HepG2 (cell line): ENCODE measurements around the gene ANKZF1. TPM values are rescaled to one million over a fixed set of nuclear protein-coding genes. Genes with fewer than 3 reads are reported as not detected.

Source experiments
- AHR ChIP-seq: IDR thresholded peaks from 2 replicates; pipeline ENCODE4 v1.6.1; 2018; ENCODE audit warnings: missing genetic modification reagents, missing compliant biosample characterization
- CAMTA2 ChIP-seq: sonication (generic); formaldehyde crosslinking; IDR thresholded peaks from 2 replicates; pipeline ENCODE4 v1.4.0; 2020; ENCODE audit warnings: mild to moderate bottlenecking, missing genetic modification reagents, borderline replicate concordance
- CHD2 ChIP-seq: IDR thresholded peaks from 2 replicates; pipeline ENCODE4 v1.6.1; 2011; ENCODE audit warnings: low read depth, low read length, improper control_type of control experiment
- FOXC1 ChIP-seq: sonication (generic); formaldehyde crosslinking; IDR thresholded peaks from 2 replicates; pipeline ENCODE4 v1.8.0; 2022; ENCODE audit warnings: mild to moderate bottlenecking, missing genetic modification reagents, borderline replicate concordance
- FOXK2 ChIP-seq: fragments of 450-650 bp; IDR thresholded peaks from 2 replicates; pipeline ENCODE4 v1.6.1; 2016
- HNF4A ChIP-seq: sonication (generic); formaldehyde crosslinking; IDR thresholded peaks from 2 replicates; pipeline ENCODE4 v1.4.0; 2020; ENCODE audit warnings: missing genetic modification reagents
- HNRNPLL ChIP-seq: fragments of 200-400 bp; formaldehyde crosslinking; IDR thresholded peaks from 2 replicates; pipeline ENCODE4 v1.6.1; 2017; ENCODE audit warnings: mild to moderate bottlenecking, low read depth, low read length; ENCODE audit not compliant: poor library complexity, severe bottlenecking
- KDM4B ChIP-seq: sonication (generic); formaldehyde crosslinking; IDR thresholded peaks from 2 replicates; pipeline ENCODE4 v1.4.0; 2020; ENCODE audit warnings: missing genetic modification reagents
- RBFOX2 ChIP-seq: fragments of 200-400 bp; formaldehyde crosslinking; IDR thresholded peaks from 2 replicates; pipeline ENCODE4 v1.6.1; 2017; ENCODE audit warnings: low read depth, mild to moderate bottlenecking, low read length
- RXRA ChIP-seq: sonication (generic); formaldehyde crosslinking; IDR thresholded peaks from 2 replicates; pipeline ENCODE4 v1.5.1; 2020; ENCODE audit warnings: missing genetic modification reagents
- SIN3B ChIP-seq: fragments of 150-350 bp; IDR thresholded peaks from 2 replicates; pipeline ENCODE4 v1.6.1; 2014; ENCODE audit warnings: low read length
- SMARCE1 ChIP-seq: fragments of 450-650 bp; IDR thresholded peaks from 2 replicates; pipeline ENCODE4 v1.6.1; 2017; ENCODE audit warnings: borderline replicate concordance
- ZBTB7A ChIP-seq: sonication (generic); formaldehyde crosslinking; IDR thresholded peaks from 2 replicates; pipeline ENCODE4 v1.8.0; 2022; ENCODE audit warnings: mild to moderate bottlenecking, missing genetic modification reagents
- ZFP41 ChIP-seq: sonication (generic); formaldehyde crosslinking; IDR thresholded peaks from 2 replicates; pipeline ENCODE4 v1.4.0; 2020; ENCODE audit warnings: mild to moderate bottlenecking, missing genetic modification reagents, borderline replicate concordance
- ZNF335 ChIP-seq: sonication (generic); formaldehyde crosslinking; IDR thresholded peaks from 2 replicates; pipeline ENCODE4 v1.4.0; 2020; ENCODE audit warnings: missing genetic modification reagents
- ZNF337 ChIP-seq: sonication (generic); formaldehyde crosslinking; IDR thresholded peaks from 2 replicates; pipeline ENCODE4 v1.5.1; 2020; ENCODE audit warnings: missing genetic modification reagents, low read depth, mild to moderate bottlenecking, borderline replicate concordance
- ZNF430 ChIP-seq: sonication (generic); formaldehyde crosslinking; IDR thresholded peaks from 2 replicates; pipeline ENCODE4 v1.9.0; 2021; ENCODE audit warnings: mild to moderate bottlenecking, missing genetic modification reagents
- ZNF549 ChIP-seq: sonication (generic); formaldehyde crosslinking; IDR thresholded peaks from 2 replicates; pipeline ENCODE4 v1.5.0; 2020; ENCODE audit warnings: missing genetic modification reagents
- ZNF766 ChIP-seq: sonication (generic); formaldehyde crosslinking; IDR thresholded peaks from 2 replicates; pipeline ENCODE4 v1.5.0; 2020; ENCODE audit warnings: missing genetic modification reagents, borderline replicate concordance
- ZNF782 ChIP-seq: sonication (generic); formaldehyde crosslinking; IDR thresholded peaks from 2 replicates; pipeline ENCODE4 v1.4.0; 2020; ENCODE audit warnings: missing genetic modification reagents, mild to moderate bottlenecking, borderline replicate concordance
- ZNF816 ChIP-seq: sonication (generic); formaldehyde crosslinking; IDR thresholded peaks from 2 replicates; pipeline ENCODE4 v1.8.0; 2022; ENCODE audit warnings: missing genetic modification reagents, mild to moderate bottlenecking, borderline replicate concordance
- ZSCAN25 ChIP-seq: sonication (generic); formaldehyde crosslinking; IDR thresholded peaks from 2 replicates; pipeline ENCODE4 v1.8.0; 2022; ENCODE audit warnings: mild to moderate bottlenecking, missing genetic modification reagents
- polyA plus RNA-seq, 8 experiments: library from polyadenylated mRNA; depleted of rRNA in 3 of 8; stranded (reverse) in 7 of 8; unstranded in 1 of 8; fragments of >200 nt; fragmentation: Illumina TruSeq in 4 of 8; extraction: Trizol in 4 of 8; gene quantifications; 2 replicates each; pipeline versions ENCODE4 v1.2.1 to v1.2.3, GENCODE V29; 2011 to 2016; ENCODE audit warnings: low read depth in 4 of 8, missing spikeins in 1 of 8, mixed read lengths in 1 of 8; ENCODE audit not compliant: insufficient read depth in 1 of 8
- total RNA-seq, 5 experiments: library from RNA; depleted of rRNA; stranded (reverse); fragments of >200 nt; fragmentation: Illumina TruSeq; extraction: Trizol; gene quantifications; 2 replicates each; pipeline ENCODE4 v1.2.3, GENCODE V29; 2016; ENCODE audit warnings: low read depth in 1 of 5
- TF ChIP-seq, protein P1 (sequence below): sonication (generic); formaldehyde crosslinking; IDR thresholded peaks from 2 replicates; pipeline ENCODE4 v1.4.0; 2020; ENCODE audit warnings: missing genetic modification reagents
- TF ChIP-seq, protein P2 (sequence below): sonication (generic); formaldehyde crosslinking; IDR thresholded peaks from 2 replicates; pipeline ENCODE4 v1.4.0; 2020; ENCODE audit warnings: missing genetic modification reagents, mild to moderate bottlenecking, borderline replicate concordance
- TF ChIP-seq, protein P3 (sequence below): sonication (generic); formaldehyde crosslinking; IDR thresholded peaks from 2 replicates; pipeline ENCODE4 v1.8.0; 2022; ENCODE audit warnings: mild to moderate bottlenecking, missing genetic modification reagents, moderate library complexity

The ANKZF1 gene
- total and polyA plus RNA-seq, 2 of the 13 experiments (the other 11 are each of a cell fraction or from before 2014, with no cell fraction given) = 25.3 to 128 TPM

DNA sequence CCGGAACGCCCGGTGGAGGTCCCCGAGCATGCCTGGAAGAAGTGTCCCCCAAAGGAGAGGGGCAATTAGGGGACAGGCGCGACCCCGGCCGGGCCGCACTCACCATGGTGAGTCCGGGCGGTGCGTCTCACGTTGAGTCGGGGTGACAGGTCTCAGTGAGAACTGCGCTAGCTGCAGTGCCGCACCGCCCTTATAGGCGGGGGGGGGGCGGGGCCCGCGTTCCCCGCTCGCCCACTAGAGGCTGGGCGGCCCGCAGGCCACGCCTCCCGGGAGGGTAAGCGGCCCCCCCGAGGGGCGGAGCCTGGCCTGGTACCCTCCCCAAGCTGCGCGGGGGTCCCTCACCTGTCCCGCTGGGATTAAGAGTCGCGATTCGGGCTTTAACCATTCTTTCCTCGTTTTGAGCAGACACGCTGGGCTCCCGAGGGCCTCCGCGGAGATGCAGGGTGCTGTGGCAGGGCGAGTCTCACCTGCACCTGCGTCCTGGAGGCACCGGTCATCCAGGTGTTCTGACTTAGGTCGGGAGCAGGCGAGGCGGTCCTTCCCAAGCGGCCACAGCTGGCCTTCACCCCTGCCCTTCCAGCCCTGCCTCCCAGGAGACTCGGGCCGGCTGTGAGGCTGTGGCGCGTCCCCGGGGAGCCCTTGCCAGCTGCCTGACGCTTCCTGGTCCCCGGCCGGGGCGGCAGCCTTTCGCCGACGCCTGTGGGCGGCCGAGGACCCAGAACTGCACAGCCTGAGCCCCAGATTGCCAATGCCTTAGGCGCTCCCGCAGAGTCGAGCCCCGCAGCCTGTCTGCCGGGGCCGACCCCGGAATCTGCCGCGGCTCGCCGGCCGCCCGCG, 24.4 kb downstream of the ANKZF1 start, which contains the start of gene TUBA4A (continued):
- TF ChIP-seq, protein P1, sequence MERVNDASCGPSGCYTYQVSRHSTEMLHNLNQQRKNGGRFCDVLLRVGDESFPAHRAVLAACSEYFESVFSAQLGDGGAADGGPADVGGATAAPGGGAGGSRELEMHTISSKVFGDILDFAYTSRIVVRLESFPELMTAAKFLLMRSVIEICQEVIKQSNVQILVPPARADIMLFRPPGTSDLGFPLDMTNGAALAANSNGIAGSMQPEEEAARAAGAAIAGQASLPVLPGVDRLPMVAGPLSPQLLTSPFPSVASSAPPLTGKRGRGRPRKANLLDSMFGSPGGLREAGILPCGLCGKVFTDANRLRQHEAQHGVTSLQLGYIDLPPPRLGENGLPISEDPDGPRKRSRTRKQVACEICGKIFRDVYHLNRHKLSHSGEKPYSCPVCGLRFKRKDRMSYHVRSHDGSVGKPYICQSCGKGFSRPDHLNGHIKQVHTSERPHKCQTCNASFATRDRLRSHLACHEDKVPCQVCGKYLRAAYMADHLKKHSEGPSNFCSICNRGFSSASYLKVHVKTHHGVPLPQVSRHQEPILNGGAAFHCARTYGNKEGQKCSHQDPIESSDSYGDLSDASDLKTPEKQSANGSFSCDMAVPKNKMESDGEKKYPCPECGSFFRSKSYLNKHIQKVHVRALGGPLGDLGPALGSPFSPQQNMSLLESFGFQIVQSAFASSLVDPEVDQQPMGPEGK (CRISPR knock-in tag) = peak; percentile 97
- TF ChIP-seq ZNF337 (0 out of 2 replicates have a peak, but pooled peaks have one; percentile 40), FOXK2 (no peak), ZNF335 (CRISPR knock-in tag) (no peak), HNF4A (CRISPR knock-in tag) (no peak), ZNF549 (no peak), ZNF816 (CRISPR knock-in tag) (no peak), SIN3B (no peak), SMARCE1 (no peak), ZNF766 (CRISPR knock-in tag) (0 out of 2 replicates have a peak, but pooled peaks have one; percentile 68), ZSCAN25 (CRISPR knock-in tag) (peak; percentile 83), RBFOX2 (peak; percentile 76), ZNF430 (CRISPR knock-in tag) (peak; percentile 80; the same call in 1 of the 2 replicates), ZBTB7A (CRISPR knock-in tag) (peak; percentile 62; the same call in 1 of the 2 replicates), KDM4B (CRISPR knock-in tag) (no peak), CAMTA2 (no peak), AHR (CRISPR knock-in tag) (no peak), CHD2 (0 out of 2 replicates have a peak, but pooled peaks have one; percentile 23), HNRNPLL (peak; percentile 72), ZNF782 (peak; percentile 64), ZFP41 (CRISPR knock-in tag) (no peak; the same call in 1 of the 2 replicates), FOXC1 (CRISPR knock-in tag) (peak; percentile 71), RXRA (CRISPR knock-in tag) (peak; percentile 26; the same call in 1 of the 2 replicates)
- TF ChIP-seq, protein P2, sequence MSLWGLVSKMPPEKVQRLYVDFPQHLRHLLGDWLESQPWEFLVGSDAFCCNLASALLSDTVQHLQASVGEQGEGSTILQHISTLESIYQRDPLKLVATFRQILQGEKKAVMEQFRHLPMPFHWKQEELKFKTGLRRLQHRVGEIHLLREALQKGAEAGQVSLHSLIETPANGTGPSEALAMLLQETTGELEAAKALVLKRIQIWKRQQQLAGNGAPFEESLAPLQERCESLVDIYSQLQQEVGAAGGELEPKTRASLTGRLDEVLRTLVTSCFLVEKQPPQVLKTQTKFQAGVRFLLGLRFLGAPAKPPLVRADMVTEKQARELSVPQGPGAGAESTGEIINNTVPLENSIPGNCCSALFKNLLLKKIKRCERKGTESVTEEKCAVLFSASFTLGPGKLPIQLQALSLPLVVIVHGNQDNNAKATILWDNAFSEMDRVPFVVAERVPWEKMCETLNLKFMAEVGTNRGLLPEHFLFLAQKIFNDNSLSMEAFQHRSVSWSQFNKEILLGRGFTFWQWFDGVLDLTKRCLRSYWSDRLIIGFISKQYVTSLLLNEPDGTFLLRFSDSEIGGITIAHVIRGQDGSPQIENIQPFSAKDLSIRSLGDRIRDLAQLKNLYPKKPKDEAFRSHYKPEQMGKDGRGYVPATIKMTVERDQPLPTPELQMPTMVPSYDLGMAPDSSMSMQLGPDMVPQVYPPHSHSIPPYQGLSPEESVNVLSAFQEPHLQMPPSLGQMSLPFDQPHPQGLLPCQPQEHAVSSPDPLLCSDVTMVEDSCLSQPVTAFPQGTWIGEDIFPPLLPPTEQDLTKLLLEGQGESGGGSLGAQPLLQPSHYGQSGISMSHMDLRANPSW = no peak
- TF ChIP-seq, protein P3, sequence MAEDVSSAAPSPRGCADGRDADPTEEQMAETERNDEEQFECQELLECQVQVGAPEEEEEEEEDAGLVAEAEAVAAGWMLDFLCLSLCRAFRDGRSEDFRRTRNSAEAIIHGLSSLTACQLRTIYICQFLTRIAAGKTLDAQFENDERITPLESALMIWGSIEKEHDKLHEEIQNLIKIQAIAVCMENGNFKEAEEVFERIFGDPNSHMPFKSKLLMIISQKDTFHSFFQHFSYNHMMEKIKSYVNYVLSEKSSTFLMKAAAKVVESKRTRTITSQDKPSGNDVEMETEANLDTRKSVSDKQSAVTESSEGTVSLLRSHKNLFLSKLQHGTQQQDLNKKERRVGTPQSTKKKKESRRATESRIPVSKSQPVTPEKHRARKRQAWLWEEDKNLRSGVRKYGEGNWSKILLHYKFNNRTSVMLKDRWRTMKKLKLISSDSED (CRISPR knock-in tag) = no peak
